ENCODE data around the gene ENTREP3.
"Not testable (repeated sequence)": the region's sequence is repeated elsewhere in the genome, so short reads cannot be mapped to it uniquely, and the experiment has no call there.

ENTREP3 gene

GRCh38 chr1:155296661-155297060 is 41.4 kb upstream of the ENTREP3 start:
- H3K27ac ChIP-seq = no peak overlapping the region
- TF ChIP-seq ZFX (IDR thresholded peaks at IDR 0.05) = no peak
- TF ChIP-seq, protein P1, sequence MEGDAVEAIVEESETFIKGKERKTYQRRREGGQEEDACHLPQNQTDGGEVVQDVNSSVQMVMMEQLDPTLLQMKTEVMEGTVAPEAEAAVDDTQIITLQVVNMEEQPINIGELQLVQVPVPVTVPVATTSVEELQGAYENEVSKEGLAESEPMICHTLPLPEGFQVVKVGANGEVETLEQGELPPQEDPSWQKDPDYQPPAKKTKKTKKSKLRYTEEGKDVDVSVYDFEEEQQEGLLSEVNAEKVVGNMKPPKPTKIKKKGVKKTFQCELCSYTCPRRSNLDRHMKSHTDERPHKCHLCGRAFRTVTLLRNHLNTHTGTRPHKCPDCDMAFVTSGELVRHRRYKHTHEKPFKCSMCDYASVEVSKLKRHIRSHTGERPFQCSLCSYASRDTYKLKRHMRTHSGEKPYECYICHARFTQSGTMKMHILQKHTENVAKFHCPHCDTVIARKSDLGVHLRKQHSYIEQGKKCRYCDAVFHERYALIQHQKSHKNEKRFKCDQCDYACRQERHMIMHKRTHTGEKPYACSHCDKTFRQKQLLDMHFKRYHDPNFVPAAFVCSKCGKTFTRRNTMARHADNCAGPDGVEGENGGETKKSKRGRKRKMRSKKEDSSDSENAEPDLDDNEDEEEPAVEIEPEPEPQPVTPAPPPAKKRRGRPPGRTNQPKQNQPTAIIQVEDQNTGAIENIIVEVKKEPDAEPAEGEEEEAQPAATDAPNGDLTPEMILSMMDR (conservative IDR thresholded peaks at IDR 0.05) = no peak

DNA sequence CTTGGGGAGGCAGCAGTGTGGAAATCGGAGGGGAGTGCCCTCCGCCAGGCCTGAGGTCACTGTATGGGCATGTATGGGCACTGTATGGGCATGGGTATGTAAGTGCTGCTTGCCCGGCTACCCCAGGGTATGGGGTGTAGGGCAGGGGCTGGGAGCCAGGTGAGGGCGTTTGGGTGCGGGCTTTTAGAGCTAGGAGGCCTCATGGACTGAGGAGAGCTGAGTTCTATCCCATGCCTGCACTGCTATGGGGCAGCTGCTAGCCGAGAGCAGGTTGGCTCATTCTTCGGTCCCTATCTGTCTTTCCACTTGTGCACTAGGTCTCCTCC is 40.6 kb upstream of the ENTREP3 start:
- TF ChIP-seq ZFX (IDR thresholded peaks at IDR 0.05) = no peak
- TF ChIP-seq, protein P1 (conservative IDR thresholded peaks at IDR 0.05) = no peak
- no peak overlapping the region for H3K27ac ChIP-seq

GRCh38 chr1:155295183-155295941 is 40.1 kb upstream of the ENTREP3 start:
- no peak overlapping the region for H3K27ac ChIP-seq
- no peak for TF ChIP-seq ZFX (IDR thresholded peaks at IDR 0.05)
- TF ChIP-seq, protein P1 (conservative IDR thresholded peaks at IDR 0.05) = no peak

DNA sequence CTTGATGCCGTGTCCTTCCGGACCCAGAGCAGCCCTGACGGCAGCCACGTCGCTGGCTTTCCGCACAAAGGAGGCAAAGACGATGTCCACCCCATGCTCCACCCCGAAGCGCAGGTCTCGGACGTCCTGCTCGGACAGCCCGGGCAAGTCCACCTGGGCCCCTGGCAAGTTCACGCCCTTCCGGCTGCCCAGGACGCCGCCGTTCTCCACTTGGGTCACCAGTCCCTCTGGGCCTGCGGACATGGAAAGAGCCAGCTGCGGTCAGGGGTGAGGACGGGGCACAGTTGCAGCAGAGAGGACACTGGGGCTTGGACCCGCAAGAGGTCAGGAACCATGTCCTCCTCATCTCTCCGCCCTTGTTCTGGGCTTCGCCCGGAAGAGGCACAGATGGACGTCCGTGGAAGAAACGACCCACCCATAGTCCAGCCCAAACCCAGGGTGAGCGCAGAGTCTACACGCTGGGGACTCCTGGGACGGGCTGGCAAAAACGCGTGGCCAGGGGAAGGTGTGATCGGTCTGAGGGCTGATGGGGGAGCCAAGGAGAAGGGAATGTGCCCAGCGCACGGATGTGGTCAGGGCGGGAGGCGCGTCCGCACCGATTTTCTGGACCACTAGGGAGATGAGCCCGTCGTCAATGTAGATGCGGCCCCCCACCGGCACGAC is 39.4 kb upstream of the ENTREP3 start:
- H3K27ac ChIP-seq = no peak overlapping the region
- TF ChIP-seq, protein P1 (conservative IDR thresholded peaks at IDR 0.05) = no peak
- no peak for TF ChIP-seq ZFX (IDR thresholded peaks at IDR 0.05)

- TF ChIP-seq, protein P1 (conservative IDR thresholded peaks at IDR 0.05) = no peak
- TF ChIP-seq ZFX (IDR thresholded peaks at IDR 0.05) = no peak
- H3K27ac ChIP-seq = no peak overlapping the region
Measured at GRCh38 chr1:155293086-155293749, 37.9 kb upstream of the ENTREP3 start.

DNA sequence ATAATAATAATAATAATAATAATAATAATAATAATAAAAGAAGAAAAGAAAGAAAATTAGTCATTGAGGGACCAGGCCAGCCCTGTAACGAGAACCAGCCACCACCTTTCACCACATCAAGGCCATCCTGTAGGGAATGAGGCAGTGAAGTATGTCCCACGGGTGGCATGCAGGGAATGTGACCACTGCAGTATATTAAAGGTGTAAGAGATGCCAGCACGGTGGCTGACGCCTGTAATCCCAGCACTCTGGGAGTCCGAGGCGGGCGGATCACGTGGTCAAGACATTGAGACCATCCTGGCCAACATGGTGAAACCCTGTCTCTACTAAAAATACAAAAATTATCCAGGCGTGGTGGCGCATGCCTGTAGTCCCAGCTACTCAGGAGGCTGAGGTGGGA is 35.7 kb upstream of the ENTREP3 start:
- H3K27ac ChIP-seq = not testable (repeated sequence)

DNA sequence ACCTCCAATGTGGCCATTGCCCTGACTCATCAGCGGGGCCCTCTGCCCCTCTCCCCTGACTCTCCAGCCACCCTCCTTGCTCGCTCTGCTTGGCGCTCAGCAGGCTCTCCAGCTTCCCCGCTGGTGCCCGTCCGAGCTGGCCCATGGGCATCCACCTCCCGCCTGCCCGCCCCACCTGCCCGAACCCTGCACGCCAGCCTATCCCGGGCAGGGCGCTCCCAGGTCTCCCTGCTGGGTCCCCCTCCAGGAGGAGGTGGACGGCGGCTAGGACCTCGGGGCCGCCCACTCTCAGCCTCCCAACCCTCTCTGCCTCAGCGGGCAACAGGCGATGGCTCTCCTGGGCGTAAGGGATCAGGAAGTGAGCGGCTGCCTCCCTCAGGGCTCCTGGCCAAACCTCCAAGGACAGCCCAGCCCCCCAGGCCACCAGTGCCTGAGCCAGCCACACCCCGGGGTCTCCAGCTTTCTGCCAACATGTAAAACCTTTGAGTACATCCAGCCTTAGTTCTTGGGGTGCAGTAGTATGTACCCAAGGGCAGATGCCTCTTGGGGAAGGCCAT is 32.8 kb upstream of the ENTREP3 start:
- no peak for TF ChIP-seq ZFX (IDR thresholded peaks at IDR 0.05)
- TF ChIP-seq, protein P1 (conservative IDR thresholded peaks at IDR 0.05) = no peak

More for the DNA sequence above, 32.8 kb upstream of the ENTREP3 start:
- H3K27ac ChIP-seq = peak overlapping the region; percentile 37

Measured in C4-2B (cell line).